SKM-1 treated with dmso at 0.1 percent for 144 hours (cell line): Measurements from ENCODE around the gene TXNRD1.
"Not testable (repeated sequence)": the region's sequence is repeated elsewhere in the genome, so short reads cannot be mapped to it uniquely, and the experiment has no call there.

Experiments used
- DNase-seq: peaks from one replicate; lab custom pipeline; 2025; ENCODE audit not compliant: unreplicated experiment; lab: John Stamatoyannopoulos, UW

TXNRD1 gene

DNA sequence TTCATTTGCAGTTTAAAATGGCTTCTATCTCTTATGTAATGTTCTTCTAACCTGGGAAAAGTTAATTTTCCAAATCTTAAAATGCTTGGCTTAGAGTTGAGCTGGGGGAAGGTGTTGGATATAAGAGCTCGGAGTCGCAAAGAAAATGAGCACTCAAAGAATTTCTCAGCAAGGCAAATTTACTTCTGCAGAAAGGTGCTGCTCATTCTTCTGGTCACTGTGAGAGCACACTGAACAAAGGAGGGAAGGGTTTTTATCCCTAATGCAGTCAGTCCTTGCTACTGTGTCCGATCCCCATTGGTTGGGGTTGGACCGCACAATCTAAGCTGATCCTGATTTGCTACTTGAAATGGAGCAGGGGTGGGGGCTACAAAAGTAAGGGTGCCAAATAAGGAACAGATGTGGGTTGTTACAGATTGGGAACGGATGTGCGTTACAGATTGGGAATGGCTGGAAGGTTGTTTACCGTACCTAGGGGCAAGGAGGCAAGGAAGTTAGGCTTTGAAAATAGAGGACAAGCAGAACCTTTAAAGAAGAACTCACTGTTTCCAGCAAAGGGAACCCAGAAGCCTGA is 19.4 kb downstream of the TXNRD1 start:
- DNase-seq: no peak

DNA sequence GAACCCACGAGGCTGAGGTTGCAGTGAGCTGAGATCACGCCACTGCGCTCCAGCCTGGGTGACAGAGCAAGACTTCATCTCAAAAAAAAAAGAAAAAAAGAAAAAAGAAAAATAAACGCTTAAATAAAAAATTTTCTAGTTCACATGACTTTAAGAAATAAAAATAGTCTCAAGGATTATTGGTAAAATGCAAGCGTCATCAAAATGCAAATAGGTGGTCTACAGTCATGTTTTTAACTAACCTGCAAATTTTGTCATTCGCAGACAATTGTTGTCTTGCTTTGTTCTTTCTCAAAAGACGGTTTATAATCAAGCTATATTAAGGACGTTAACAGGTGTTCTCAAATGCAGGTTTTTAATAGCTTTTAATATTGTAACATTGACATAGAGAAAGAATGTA is 22.4 kb downstream of the TXNRD1 start:
- DNase-seq: no peak

DNA sequence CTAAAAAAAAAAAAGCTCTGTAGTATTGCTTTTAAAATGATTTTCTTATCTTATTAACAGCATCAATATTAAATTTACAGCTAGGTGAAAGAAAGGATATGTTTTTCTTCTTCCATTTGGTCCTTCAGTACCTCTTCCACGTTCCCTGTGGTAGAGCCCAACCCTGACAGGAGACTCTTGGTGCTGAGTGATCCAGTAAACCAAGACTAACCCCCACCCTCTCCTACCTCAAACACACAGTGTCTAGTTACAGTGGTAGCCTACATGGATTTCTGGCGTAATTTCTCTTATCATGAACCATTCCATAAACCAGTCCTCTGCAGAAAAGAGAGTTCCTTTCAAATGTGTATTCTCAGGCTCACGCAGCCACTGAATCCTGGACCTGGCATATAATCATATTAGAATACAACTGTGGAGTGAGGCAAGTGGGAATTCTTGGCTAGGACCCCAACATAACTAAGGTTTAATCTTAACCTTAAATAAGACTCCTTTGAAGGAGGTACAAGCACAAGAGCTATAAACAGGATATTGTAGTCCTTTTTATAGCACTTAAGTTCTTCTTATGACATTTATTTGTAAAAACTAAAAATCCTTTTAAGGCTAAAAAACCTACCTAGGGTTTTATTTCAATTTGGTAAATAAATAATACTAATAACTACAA is 27.1 kb downstream of the TXNRD1 start:
- no peak for DNase-seq

DNA sequence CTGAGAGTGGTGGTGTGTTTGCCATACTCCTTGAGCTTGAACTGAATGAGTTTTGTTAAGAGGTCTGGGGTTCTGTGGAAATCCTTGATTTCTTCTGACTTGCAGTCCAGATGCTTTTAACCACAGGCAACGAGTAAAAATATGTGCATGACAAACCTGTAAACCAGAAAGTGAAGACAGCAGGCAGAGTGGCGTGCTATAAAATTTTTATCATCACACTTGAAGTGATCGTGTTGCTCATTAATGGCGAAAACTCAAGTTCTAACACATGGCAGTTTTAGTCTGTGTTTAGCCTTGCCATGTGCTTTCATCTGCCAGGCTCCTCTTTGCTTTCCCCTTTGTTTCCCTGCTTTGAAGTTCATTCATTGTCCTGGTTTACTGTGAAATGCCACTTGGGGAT is 28.0 kb downstream of the TXNRD1 start:
- DNase-seq: no peak

DNA sequence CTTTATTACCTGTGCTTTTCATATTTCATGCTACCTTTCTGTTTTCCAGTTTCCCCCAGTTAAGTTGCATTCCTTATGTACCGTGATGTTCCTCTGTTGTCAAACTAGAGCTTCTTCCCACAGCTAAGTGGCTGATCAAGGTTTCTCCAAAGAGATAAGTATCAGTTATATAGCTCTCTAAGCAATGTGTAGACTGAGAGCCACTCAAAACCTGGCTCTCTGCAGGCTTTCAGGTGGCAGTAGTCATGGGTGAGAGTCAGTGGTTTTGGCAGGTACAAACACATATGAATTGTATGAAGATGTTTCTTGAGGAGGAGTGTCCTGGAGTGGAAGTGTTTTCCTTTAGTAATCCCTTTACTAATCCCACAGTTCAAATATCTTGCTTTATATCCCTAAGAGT is 28.4 kb downstream of the TXNRD1 start:
- DNase-seq: no peak

DNA sequence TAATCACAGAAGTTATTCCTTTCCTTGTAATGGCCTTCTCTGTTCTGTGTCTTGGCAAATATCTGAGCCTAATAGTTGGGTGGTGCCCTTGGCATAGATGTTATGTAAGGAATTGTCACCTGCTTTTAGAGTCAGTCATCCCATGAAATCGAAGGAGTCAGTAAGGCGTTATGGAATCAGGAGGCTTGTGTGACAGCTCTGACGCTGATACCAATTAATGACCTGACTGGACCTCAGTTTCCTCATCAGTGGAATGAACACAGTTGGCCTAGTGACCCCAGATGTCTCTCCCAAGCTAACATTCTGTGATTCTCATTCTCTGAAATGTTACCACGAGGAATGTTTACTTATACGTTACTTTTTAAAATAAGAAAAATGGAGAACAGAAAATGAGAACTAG is 32.1 kb downstream of the TXNRD1 start:
- DNase-seq: no peak

DNA sequence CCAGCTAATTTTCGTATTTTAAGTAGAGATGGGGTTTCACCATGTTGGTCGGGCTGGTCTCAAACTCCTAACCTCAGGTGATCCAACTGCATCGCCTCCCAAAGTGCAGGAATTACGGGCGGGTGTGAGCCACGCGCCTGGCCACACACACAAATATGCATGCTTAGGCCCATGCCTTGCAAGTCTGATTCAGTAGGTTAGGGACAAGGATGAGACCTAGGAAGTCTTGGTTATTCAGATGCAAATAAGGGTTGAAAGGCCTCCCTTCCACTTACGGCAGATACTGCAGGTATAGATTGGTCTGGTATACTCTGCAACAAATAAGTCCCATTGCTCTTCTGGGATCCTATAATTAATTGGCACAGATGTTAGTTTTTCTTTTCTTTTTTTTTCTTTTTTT is 32.9 kb downstream of the TXNRD1 start:
- DNase-seq: no peak

DNA sequence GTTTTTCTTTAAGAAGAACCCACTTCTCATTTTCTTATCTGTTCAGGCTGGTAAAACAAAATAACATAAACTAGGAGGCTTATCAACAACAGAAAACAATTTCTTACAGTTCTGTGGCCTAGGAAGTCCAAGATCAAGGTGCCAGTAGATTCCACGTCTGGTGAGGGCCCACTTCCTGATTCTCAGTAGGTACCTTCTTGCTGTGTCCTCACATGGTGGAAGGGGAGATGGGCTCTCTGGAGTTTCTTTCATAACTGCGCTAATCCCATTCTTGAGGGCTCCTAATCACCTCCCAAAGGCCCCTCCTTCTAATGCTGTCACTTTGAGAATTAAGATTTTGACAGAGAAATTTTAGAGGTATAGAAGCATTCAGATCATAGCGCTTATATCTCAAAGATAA is 33.4 kb downstream of the TXNRD1 start:
- DNase-seq: no peak

DNA sequence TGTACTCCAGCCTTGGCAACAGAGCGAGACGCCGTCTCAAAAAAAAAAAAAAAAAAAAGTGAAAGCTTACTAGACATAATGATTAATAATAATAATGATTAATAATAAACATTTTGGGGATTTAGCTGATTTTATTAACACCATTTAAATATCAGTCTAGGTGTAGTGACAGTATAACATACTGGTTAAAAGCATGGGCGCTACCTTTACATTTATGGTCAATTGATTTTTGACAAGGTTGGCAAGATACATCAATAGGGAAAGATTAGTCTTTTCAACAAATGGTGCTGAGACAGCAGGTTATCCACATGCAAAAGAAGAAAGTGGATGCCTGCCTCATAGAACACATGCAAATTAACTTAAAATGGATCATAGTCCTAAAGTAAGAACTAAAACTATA is 34.3 kb downstream of the TXNRD1 start:
- no peak for DNase-seq

DNA sequence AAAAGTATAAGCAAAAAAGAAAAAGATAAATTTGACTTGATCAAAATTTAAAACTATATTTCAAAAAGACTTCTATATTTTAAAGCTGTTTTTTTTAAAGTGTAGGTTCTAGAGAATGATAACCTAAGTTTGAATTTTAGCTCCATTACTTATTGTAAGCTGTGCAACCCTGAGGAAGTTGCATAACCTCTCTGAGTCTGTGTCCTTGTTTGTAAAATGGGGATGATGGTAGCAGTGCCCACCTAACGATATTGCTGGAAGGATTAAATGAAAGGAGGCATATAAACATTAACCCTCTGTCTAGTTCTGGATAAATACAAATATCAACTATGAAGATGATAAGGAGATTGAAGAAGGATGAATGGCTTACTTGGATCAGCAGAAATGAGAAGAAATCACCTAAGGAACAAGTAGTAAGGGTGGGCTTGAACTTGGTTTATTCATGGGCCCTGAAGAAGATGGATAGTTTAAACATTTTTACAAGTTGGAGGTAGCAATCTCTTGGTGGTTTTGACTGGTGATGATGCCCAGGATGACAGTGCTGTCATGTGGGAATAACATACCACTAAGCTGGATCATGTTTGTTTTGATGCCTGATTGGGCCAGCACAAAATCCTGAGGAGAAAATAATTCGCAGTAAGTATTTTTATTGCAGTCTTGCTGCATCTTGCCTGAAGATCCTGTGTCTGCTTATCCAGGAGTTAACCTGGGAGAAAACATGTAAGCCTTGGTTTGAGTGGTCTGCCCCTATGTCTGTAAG is 35.0 kb downstream of the TXNRD1 start:
- no peak for DNase-seq

DNA sequence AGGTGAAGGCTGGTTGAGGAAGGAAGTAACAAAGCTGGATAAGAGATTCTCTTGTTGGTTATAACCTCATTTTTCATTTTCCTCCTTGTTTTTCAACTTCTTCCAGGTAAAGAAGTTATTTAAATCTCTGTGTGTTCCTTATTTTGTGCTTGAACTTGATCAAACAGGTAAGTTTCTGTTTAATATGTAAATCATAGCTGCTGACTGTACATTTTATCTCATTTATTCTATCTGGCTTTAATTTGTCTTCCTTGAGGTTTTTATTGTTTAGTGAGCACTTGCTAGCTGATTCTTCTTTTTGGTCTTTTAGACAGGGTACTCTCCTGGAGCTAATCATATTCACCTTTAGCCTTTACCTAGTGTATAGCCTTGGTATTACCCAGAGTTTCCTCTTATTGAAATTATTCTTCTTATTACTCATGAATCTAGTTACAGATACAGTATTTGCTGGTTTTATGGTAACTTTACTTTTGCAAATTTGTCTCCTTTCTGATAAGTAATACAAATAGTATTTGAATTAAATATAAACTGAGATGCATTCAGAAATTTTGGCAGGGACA is 42.4 kb downstream of the TXNRD1 start:
- no peak for DNase-seq

DNA sequence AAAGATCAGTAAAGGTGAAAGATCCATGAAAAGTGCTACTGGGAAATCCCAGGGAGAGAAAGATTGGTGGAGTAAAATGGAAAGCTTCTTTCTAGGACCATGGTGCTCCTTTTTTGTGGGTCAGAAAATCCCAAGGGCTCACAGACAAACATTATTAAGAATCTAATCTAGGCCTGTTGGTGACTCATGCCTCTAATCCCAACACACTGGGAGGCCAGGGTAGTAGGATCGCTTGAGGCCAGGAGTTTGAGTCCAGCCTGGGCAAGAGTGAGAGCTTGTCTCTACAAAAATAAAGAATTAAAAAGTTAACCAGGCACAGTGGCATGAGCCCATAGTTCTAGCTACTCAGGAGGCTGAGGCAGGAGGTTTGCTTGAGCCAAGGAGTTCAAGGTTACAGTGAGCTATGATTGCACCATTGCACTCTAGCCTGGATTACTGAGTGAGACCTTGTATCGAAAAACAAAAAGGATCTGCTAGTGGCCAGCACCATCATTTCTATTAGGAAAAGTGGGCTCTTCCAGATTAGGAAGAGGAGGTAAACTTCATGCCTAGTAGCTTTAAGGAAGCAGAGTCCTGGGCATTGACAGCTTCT is 43.0 kb downstream of the TXNRD1 start:
- DNase-seq: no peak

DNA sequence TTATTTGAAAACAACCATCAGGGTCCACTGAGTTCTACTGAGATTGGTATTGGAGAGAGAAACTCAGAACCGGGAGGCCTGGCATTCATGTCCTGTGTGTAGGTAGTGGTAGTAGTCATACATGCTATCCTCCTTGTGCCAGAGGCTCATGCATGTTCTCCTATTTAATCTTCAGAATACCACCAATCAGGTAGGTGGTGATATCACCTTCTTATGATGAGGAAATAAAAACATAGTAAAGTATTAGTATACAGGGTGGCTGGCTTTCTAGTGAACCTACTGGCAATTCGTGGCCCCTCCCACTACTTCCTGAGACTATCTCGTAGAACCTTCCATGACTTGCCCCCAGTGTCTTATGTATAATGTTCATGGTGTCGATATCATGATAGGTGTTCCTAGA is 47.4 kb downstream of the TXNRD1 start:
- no peak for DNase-seq

DNA sequence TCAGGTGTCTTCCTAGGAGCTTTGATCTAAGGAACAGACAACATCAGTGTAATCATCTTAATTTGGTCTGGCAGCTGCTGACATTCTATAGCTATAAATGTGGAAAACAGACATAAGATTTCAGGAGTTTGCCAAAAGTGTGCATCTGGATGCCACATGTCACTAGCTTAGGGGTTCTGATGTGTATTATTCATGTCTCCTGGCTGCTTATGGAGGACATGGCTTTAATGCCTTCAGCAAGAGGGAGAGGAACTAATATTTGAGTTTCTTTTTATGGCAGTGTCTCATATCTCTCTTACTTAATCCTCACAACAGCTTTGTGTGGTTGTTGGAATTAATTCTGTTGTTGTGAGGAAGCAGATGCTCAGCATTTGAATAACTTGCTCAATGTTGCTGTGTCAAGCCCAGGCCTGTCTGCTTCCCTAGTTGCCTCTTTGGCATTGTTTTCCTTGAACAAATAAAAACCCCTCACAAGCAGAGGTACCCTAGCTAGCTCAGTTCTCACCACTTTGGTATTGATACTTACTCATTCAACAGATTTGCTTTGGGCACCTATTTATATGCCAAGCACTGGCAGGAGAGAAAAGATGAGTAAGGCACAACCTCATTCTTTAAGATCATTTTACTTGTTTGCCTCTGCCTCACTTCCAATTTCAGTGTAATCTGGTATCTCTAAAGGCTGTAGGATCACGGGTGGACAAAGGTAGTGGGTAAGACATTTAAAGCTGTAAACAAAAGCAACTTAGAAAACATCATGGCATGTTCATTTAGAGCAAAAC is 48.2 kb downstream of the TXNRD1 start:
- peak; percentile 41 for DNase-seq

DNA sequence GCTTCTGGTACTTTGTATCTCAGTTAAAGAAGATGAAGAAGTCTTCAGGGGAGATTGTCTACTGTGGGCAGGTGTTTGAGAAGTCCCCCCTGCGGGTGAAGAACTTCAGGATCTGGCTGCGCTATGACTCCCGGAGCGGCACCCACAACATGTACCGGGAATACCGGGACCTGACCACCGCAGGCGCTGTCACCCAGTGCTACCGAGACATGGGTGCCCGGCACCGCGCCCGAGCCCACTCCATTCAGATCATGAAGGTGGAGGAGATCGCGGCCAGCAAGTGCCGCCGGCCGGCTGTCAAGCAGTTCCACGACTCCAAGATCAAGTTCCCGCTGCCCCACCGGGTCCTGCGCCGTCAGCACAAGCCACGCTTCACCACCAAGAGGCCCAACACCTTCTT is 49.9 kb downstream of the TXNRD1 start:
- not testable (repeated sequence) for DNase-seq

DNA sequence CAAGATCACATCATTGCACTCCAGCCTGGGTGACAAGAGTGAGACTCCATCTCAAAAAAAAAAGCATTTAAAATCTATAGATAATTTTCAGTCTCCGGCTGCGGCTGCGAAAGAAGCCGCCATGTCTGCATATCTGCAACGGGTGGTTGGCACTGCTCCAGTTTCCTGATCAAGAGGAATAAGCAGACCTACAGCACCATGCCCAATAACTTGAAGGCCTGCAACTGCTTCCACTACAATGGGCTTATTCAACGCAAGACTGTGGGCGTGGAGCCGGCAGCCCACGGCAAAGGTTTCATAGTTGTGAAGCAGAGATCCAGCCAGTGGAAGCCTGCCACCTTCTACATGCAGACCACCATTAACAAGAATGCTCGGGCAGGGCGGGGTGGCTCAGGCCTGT is 57.4 kb downstream of the TXNRD1 start:
- DNase-seq: no peak

DNA sequence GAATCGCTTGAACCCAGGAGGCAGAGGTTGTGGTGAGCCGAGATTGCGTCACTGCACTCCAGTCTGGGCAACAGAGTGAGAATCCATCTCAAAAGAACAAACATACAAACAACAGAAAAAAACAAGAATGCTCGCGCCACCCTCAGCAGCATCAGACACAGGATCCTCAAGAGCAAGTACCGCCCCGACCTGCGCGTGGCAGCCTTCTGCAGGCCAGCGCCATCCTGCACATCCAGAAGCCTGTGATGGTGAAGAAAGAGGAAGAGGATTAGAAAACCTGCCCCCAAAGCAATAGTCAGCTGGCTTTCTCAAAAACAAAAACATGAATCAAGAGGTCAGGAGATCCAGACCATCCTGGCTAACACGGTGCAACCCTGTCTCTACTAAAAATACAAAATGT is 57.9 kb downstream of the TXNRD1 start:
- DNase-seq: no peak

DNA sequence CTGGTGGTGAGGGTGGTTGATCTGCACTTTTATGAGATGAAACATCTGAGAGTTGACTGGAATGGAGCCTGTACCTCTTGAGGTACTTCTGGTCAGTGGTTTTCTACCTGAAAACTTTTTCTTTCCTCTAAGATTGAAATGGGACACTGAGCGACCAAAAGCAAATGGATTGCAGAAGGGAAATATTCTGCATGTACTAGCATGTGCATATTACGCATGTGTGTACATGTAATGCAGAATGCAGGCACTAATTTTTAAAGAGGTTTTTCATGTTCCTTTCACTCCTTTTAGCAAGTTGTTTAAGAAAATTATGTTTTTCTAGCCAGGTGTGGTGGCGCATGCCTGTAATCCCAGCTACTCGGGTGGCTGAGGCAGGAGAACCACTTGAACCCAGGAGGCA is 59.2 kb downstream of the TXNRD1 start:
- no peak for DNase-seq

DNA sequence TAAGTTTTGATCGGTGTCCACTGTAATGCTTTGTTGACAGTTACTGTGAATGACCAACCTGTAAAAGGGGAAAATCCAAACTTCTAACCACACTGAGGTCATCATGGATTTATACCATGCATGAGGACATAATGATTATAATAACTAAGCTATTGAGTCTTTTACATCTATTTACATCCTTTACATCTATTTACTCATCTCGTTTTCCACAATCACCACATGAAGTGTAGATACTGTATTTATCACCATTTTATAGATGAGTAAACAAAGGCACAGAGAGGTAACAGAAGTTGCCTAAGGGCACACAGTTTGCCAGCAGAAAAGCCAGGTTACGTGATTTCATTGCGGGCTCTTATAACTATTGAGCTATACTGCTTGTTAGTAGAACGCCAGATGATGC is 60.1 kb downstream of the TXNRD1 start:
- no peak for DNase-seq

DNA sequence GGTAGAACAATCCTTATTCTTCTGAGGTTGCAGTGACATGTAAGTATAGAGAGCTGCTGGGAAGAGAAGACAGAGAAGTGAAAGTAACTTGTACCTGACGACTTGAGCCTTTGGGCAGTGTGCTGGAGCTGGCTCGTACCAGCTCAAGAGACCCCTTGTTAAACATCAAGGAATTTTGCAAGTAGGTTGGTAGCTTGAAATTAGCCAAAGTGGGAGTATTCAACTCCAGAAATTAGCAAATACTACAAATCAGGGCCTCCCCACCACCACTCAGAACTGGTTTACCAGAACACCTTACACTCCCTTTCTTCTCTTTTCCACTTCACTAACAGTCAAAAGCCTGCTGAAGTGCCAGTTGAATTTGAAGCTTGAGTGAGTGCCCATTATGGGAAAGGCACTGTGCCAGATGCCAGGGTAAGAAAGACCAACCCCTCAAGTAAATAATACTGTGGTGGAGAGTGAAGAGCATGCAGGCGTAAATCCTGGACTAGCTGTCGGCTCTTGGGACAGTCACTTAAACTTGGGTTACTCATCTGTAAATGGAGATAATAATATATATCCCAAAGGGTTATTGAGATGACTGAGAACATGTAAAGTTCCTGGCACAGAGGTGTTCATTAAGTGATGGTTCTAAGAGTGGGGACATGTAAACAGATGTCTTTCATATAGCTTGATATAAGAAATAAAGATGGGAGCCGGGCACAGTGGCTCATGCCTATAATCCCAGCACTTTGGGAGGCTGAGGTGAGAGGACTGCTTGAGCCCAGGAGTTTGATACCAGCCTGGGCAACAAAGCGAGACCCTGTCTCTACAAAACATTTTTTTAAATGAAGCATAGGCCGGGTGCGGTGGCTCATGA is 60.9 kb downstream of the TXNRD1 start:
- no peak for DNase-seq
